H1 (cell line): ENCODE data around the gene HNRNPH3. TPM values are rescaled to one million over a fixed set of nuclear protein-coding genes. Genes with fewer than 3 reads are reported as not detected.
A peak's percentile ranks its signal among the peaks of the same experiment; 100 is the strongest.

Experiments
- CTCF ChIA-PET: fragments of 300-600 bp; sonication (Branson Sonifier 250); formaldehyde crosslinking; loops from one replicate; lab custom pipeline; 2021; ENCODE audit not compliant: partially characterized antibody; lab: Charles Lee
- POLR2A ChIA-PET: fragments of 300-600 bp; sonication (Branson Sonifier 250); formaldehyde crosslinking; loops from one replicate; lab custom pipeline; 2021; ENCODE audit warnings: inconsistent platforms; ENCODE audit not compliant: partially characterized antibody; lab: Charles Lee
- DNase-seq, 2 experiments: peaks; one replicate each; pipeline versions ENCODE4 v3.0.0 to v3.0.0-alpha.2; 2010 to 2022; ENCODE audit warnings: low spot score in 2 of 2, low read depth in 1 of 2, mixed read lengths in 1 of 2
- FAIRE-seq: peaks from 2 replicates; lab custom pipeline; 2011; peaks lifted over from hg19 to GRCh38; lab: Jason Lieb, UNC
- H2AFZ ChIP-seq: 2 replicates; pipeline ENCODE4 v1.8.1; 2012; ENCODE audit warnings: low read length, inconsistent platforms
- H2AK5ac ChIP-seq: 2 replicates; pipeline ENCODE4 v1.6.1; 2013; ENCODE audit warnings: low read depth, low read length
- H2BK120ac ChIP-seq: replicated peaks from 2 replicates; pipeline ENCODE3; 2013; ENCODE audit warnings: low read depth, low read length, inconsistent platforms
- H2BK12ac ChIP-seq: 2 replicates; pipeline ENCODE4 v1.6.1; 2013; ENCODE audit warnings: low read depth, low read length
- H2BK15ac ChIP-seq: 2 replicates; pipeline ENCODE4 v1.6.1; 2013; ENCODE audit warnings: low read length
- H2BK20ac ChIP-seq: 2 replicates; pipeline ENCODE4 v1.6.1; 2013; ENCODE audit warnings: low read length
- H2BK5ac ChIP-seq: 2 replicates; pipeline ENCODE4 v1.6.1; 2013; ENCODE audit warnings: low read depth, low read length
- H3K14ac ChIP-seq: 2 replicates; pipeline ENCODE4 v1.6.1; 2013; ENCODE audit warnings: inconsistent platforms; ENCODE audit not compliant: insufficient read length
- H3K18ac ChIP-seq: 2 replicates; pipeline ENCODE4 v1.6.1; 2013; ENCODE audit warnings: low read length; ENCODE audit errors: extremely low read depth
- H3K23ac ChIP-seq: 2 replicates; pipeline ENCODE4 v1.6.1; 2013; ENCODE audit warnings: inconsistent platforms; ENCODE audit not compliant: insufficient read length
- H3K23me2 ChIP-seq: 2 replicates; pipeline ENCODE4 v1.6.1; 2013; ENCODE audit warnings: low read depth, low read length
- H3K27ac ChIP-seq: 2 replicates; pipeline ENCODE4 v1.6.1; 2011; ENCODE audit warnings: low read depth, low read length, inconsistent platforms
- H3K27me3 ChIP-seq, 4 experiments: replicated peaks in 1 of 4; 1 replicate in 1 of 4; 2 replicates in 3 of 4; pipeline versions ENCODE4 v1.6.1 to v1.8.1; 2011 to 2013; ENCODE audit warnings: low read length in 3 of 4, mild to moderate bottlenecking in 3 of 4, inconsistent platforms in 2 of 4, mixed read lengths in 2 of 4, moderate library complexity in 1 of 4; ENCODE audit not compliant: control insufficient read depth in 3 of 4, insufficient read depth in 3 of 4; ENCODE audit errors: extremely low read depth in 1 of 4
- H3K36me3 ChIP-seq, 4 experiments: 2 replicates each; pipeline versions ENCODE4 v1.6.1 to v1.8.1; 2011 to 2013; ENCODE audit warnings: mild to moderate bottlenecking in 4 of 4, low read length in 3 of 4, moderate library complexity in 2 of 4, control low read depth in 1 of 4, inconsistent platforms in 1 of 4; ENCODE audit not compliant: insufficient read depth in 4 of 4, control insufficient read depth in 2 of 4
- H3K4ac ChIP-seq: replicated peaks from 2 replicates; pipeline ENCODE3; 2013; ENCODE audit warnings: low read length, low read depth, mixed read lengths, inconsistent platforms; ENCODE audit not compliant: insufficient read length
- H3K4me1 ChIP-seq, 4 experiments: replicated peaks in 1 of 4; 1 replicate in 1 of 4; 2 replicates in 3 of 4; pipeline versions ENCODE4 v1.6.1 to v1.8.1; 2011 to 2013; ENCODE audit warnings: low read length in 3 of 4, inconsistent platforms in 2 of 4, mixed read lengths in 1 of 4; ENCODE audit not compliant: insufficient read depth in 4 of 4, control insufficient read depth in 3 of 4
- H3K4me2 ChIP-seq, 2 experiments: 2 replicates each; pipeline versions ENCODE4 v1.6.1 to v1.8.1; 2011 to 2013; ENCODE audit warnings: low read depth in 2 of 2, low read length in 2 of 2, control low read depth in 1 of 2, inconsistent platforms in 1 of 2, mild to moderate bottlenecking in 1 of 2; ENCODE audit not compliant: insufficient read depth in 1 of 2
- H3K4me3 ChIP-seq, 4 experiments: fragments of 200-600, 300-600 bp in 1 of 4; sonication (generic), shearing (Covaris generic), sonication (Bioruptor Twin) in 1 of 4; 2 replicates each; pipeline versions ENCODE4 v1.5.1 to v1.8.1; 2011 to 2016; ENCODE audit warnings: low read length in 4 of 4, low read depth in 3 of 4, control low read depth in 2 of 4, inconsistent platforms in 2 of 4, mild to moderate bottlenecking in 2 of 4, mixed read lengths in 1 of 4, moderate library complexity in 1 of 4; ENCODE audit not compliant: insufficient read depth in 2 of 4; ENCODE audit errors: extremely low read depth in 1 of 4
- H3K56ac ChIP-seq: replicated peaks from 2 replicates; pipeline ENCODE3; 2013; ENCODE audit warnings: low read depth, mild to moderate bottlenecking, mixed read lengths, low read length, inconsistent platforms; ENCODE audit not compliant: insufficient read length
- H3K79me1 ChIP-seq: 2 replicates; pipeline ENCODE4 v1.6.1; 2013; ENCODE audit warnings: low read depth, low read length, control low read depth
- H3K79me2 ChIP-seq, 2 experiments: 2 replicates each; pipeline versions ENCODE4 v1.6.1 to v1.8.1; 2012 to 2013; ENCODE audit warnings: low read length in 2 of 2, mild to moderate bottlenecking in 2 of 2, inconsistent platforms in 1 of 2; ENCODE audit not compliant: insufficient read depth in 2 of 2, control insufficient read depth in 1 of 2
- H3K9ac ChIP-seq, 4 experiments: replicated peaks in 1 of 4; 1 replicate in 1 of 4; 2 replicates in 3 of 4; pipeline versions ENCODE4 v1.6.1 to v1.8.1; 2011 to 2013; ENCODE audit warnings: low read depth in 3 of 4, low read length in 3 of 4, control low read depth in 2 of 4, mild to moderate bottlenecking in 2 of 4, moderate library complexity in 2 of 4, inconsistent platforms in 1 of 4; ENCODE audit errors: extremely low read depth in 1 of 4
- H3K9me3 ChIP-seq, 2 experiments: 2 replicates each; pipeline versions ENCODE4 v1.6.1 to v1.8.1; 2012 to 2013; ENCODE audit warnings: mild to moderate bottlenecking in 2 of 2, moderate library complexity in 2 of 2, control low read depth in 1 of 2, inconsistent platforms in 1 of 2, low read depth in 1 of 2, low read length in 1 of 2, mixed read lengths in 1 of 2; ENCODE audit not compliant: insufficient read depth in 2 of 2
- H4K20me1 ChIP-seq, 2 experiments: replicated peaks in 1 of 2; 2 replicates each; pipeline versions ENCODE3 to v1.8.1; 2011 to 2013; ENCODE audit warnings: inconsistent platforms in 2 of 2, low read length in 2 of 2, mild to moderate bottlenecking in 1 of 2; ENCODE audit not compliant: insufficient read depth in 2 of 2, control insufficient read depth in 1 of 2
- H4K5ac ChIP-seq: 2 replicates; pipeline ENCODE4 v1.6.1; 2013; ENCODE audit warnings: low read length, low read depth, mixed read lengths, inconsistent platforms; ENCODE audit not compliant: insufficient read length
- H4K8ac ChIP-seq: 2 replicates; pipeline ENCODE4 v1.8.0; 2013; ENCODE audit warnings: mild to moderate bottlenecking, moderate library complexity, low read length, inconsistent platforms; ENCODE audit not compliant: insufficient read depth; ENCODE audit errors: extremely low read depth
- H4K91ac ChIP-seq: replicated peaks from 2 replicates; pipeline ENCODE3; 2013; ENCODE audit warnings: low read length, mixed read lengths, inconsistent platforms; ENCODE audit not compliant: insufficient read length
- BRCA1 ChIP-seq: IDR thresholded peaks from 2 replicates; pipeline ENCODE4 v1.6.1; 2012; ENCODE audit warnings: low read depth, low read length, improper control_type of control experiment
- POLR2A ChIP-seq, 2 experiments: IDR thresholded peaks; 1 replicate in 1 of 2; 2 replicates in 1 of 2; pipeline ENCODE4 v1.6.1; 2011; ENCODE audit warnings: low read depth in 2 of 2, low read length in 2 of 2, mild to moderate bottlenecking in 2 of 2; ENCODE audit errors: control extremely low read depth in 1 of 2
- WGBS, 2 experiments: shearing (Covaris generic) in 1 of 2; methylation state at CpG; one replicate each; pipeline versions ENCODE4 v1.1.6 to v1.1.7; 2013 to 2015; ENCODE audit warnings: low lambda C conversion rate in 2 of 2, mixed read lengths in 2 of 2, inconsistent platforms in 1 of 2, low coverage in 1 of 2, missing lambda C conversion rate in 1 of 2; ENCODE audit not compliant: insufficient replicate concordance in 2 of 2, insufficient coverage in 1 of 2, insufficient read length in 1 of 2; ENCODE audit errors: extremely low coverage in 1 of 2, missing lambda C conversion rate in 1 of 2; 5-methylcytosine and 5-hydroxymethylcytosine counted together
- polyA plus RNA-seq, 7 experiments: library from polyadenylated mRNA; depleted of rRNA in 3 of 7; stranded (reverse) in 5 of 7; unstranded in 2 of 7; fragments of >200 nt in 5 of 7; fragments of 200-250 nt in 2 of 7; gene quantifications; 1 replicate in 5 of 7; 2 replicates in 1 of 7; 4 replicates in 1 of 7; pipeline versions ENCODE4 v1.2.1 to v1.2.3, GENCODE V29; 2011 to 2013; ENCODE audit warnings: missing spikeins in 2 of 7, mixed read lengths in 2 of 7
- total RNA-seq: library from RNA; stranded (reverse); fragmentation: NEBNext Ultra II Directional; extraction: Animal tissue kit (Norgen Biotek cat#: 25700); gene quantifications from 2 replicates; pipeline ENCODE4 v1.2.1, GENCODE V29; 2021

The HNRNPH3 gene
- total and polyA plus RNA-seq, 2 of the 8 experiments (the other 6 are each of a cell fraction or from before 2014, with no cell fraction given): 63.2 to 230 TPM

- H3K36me3 ChIP-seq: peaks cover 16 to 53% (median 28%) of the 10 kb centered on the region in 4 experiments; a peak in 7 of 8 replicates
- no peaks in the 10 kb centered on the region for H3K23me2 ChIP-seq
- FAIRE-seq (no peak), DNase-seq (no peak)
- no peak overlapping the region for H2BK15ac ChIP-seq
- no peak overlapping the region for H4K91ac ChIP-seq
- no peak overlapping the region for H3K4me2 ChIP-seq
- no peak overlapping the region for H3K4ac ChIP-seq
- WGBS, 2 experiments: 93% methylated on average over 4 of the region's 4 CpGs; no CpG with 5 or more reads in 1 of the 2 experiments
- no peak overlapping the region for H3K9ac ChIP-seq
- H3K23ac ChIP-seq: no peak overlapping the region
- peaks cover 0 to 5% of the 10 kb centered on the region in 2 experiments; a peak in 1 of 4 replicates for H3K79me2 ChIP-seq
- H3K79me1 ChIP-seq: no peaks in the 10 kb centered on the region
- CTCF ChIA-PET: interaction anchor here (0.6 to 0.9 kb wide), 3 partner anchors 18 to 133 kb away, joined by 3 read pairs; no protein-coding TSS in a partner anchor
- TF ChIP-seq BRCA1: no peak
- 0 out of 3 replicates have a peak, but pooled peaks of 1 of the 2 experiments have one; percentile 39 for TF ChIP-seq POLR2A (IDR thresholded peaks at IDR 0.05; ENCODE audit: control extremely low read depth in 1 of 2, low read depth in 2 of 2, low read length in 2 of 2)
- H4K8ac ChIP-seq: no peak overlapping the region
- H3K56ac ChIP-seq: no peak overlapping the region
- no peak overlapping the region for H4K5ac ChIP-seq
- no peak overlapping the region for H2AFZ ChIP-seq
- H3K4me3 ChIP-seq: no peak overlapping the region
- peaks cover 0 to 6% of the 10 kb centered on the region in 2 experiments for H4K20me1 ChIP-seq
- H2AK5ac ChIP-seq: no peak overlapping the region
- H2BK20ac ChIP-seq: no peak overlapping the region
- H2BK5ac ChIP-seq: no peak overlapping the region
- no peak overlapping the region for H2BK120ac ChIP-seq
- H3K27ac ChIP-seq: no peak overlapping the region
- H3K27me3 ChIP-seq: no peaks in the 10 kb centered on the region
- no peak overlapping the region for H3K14ac ChIP-seq
- H3K9me3 ChIP-seq: no peaks in the 10 kb centered on the region
- POLR2A ChIA-PET: interaction anchor here (0.6 to 11.0 kb wide), 4 partner anchors 9 to 143 kb away, joined by 3 to 141 read pairs (median 4); partner anchors contain the start of genes HNRNPH3 and PBLD
- H2BK12ac ChIP-seq: no peak overlapping the region
- H3K18ac ChIP-seq: no peak overlapping the region
- H3K4me1 ChIP-seq: peaks cover 0 to 2% (median 0%) of the 10 kb centered on the region in 4 experiments; a peak in 1 of 7 replicates
These were observed 13.8 kb downstream of the HNRNPH3 start for GRCh38 chr10:68345621-68346020.
